ENCODE data around the gene MIB2.
"Not testable (repeated sequence)": the region's sequence is repeated elsewhere in the genome, so short reads cannot be mapped to it uniquely, and the experiment has no call there.

Gene MIB2

GRCh38 chr1:1639368-1639767 is 24.1 kb downstream of the MIB2 start:
- not testable (repeated sequence) for DNase-seq (ENCODE audit: low read depth); H3K4me3 ChIP-seq (ENCODE audit: low read depth, low read length)

DNA sequence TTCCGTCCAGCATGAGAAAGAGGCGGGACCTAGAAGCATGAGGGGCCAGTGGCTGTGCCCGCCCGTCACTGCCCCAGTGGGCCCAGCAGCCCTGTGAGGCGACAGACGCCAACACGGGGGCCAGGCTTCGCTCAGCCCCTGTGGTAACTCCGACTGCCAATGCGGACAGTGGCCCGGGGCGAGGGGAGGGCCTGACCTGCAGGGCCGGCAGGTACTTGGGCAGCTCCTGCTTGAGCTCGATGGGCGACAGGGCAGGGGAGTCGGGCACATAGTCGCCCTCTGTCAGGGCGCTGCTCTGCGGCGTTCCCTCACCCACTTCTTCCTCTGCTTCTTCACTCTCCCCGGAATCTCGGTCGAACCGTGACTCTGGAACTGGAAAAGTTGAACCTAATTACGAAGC is 24.8 kb downstream of the MIB2 start:
- DNase-seq (ENCODE audit: low read depth); H3K4me3 ChIP-seq (ENCODE audit: low read depth, low read length): not testable (repeated sequence)

DNA sequence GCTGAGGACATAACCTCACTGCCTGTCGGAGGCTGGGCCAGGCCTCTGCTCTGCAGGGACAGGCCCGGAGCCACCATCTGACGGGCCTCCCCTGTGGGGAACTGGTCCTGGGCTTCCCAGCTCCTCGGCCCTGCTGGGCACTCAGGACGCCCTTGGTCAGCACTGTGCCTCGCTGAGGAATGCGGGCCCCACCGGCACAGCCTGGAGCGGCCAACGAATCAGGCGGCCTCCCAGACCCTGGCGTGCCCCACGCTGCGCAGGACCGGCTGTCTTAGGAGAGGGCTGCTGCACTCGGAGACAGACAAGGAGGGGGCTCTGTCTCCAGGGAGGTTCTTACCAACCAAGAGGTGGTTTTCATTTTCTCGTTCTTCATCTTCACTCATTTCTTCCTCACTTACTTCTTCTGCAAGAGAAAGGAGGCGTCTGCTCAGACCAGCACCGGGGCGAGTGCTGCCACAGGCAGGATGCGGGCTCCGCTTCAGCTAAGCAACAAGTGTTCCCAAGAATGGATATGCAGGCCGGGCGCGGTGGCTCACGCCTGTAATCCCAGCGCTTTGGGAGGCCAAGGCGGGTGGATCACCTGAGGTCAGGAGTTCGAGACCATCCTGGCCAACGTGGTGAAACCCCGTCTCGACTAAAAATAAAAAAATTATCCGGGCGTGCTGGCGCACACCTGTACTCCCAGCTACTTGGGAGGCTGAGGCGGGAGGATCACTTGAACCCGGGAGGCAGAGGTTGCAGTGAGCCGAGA is 25.6 kb downstream of the MIB2 start:
- H3K4me3 ChIP-seq (ENCODE audit: low read depth, low read length); DNase-seq (ENCODE audit: low read depth): not testable (repeated sequence)

DNA sequence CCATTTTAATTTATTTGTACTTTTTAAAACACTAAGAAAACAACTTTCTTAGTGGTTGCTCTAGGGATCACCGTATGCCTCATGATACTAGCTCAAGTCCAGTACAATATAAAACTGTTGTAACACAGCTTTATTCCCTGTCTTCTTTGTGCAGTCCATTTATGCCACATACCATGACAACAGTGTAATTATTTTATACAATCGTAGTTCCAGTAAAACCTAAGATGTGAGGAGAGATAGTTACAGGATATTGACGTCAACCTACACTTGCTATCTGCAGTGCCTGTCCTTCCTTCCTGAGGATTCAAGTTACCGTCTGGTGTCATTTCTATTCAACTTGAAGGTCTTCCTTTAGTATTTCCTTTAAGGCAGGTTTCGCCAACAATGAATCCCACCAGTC is 31.0 kb downstream of the MIB2 start:
- not testable (repeated sequence) for H3K4me3 ChIP-seq (ENCODE audit: low read depth, low read length); DNase-seq (ENCODE audit: low read depth)

DNA sequence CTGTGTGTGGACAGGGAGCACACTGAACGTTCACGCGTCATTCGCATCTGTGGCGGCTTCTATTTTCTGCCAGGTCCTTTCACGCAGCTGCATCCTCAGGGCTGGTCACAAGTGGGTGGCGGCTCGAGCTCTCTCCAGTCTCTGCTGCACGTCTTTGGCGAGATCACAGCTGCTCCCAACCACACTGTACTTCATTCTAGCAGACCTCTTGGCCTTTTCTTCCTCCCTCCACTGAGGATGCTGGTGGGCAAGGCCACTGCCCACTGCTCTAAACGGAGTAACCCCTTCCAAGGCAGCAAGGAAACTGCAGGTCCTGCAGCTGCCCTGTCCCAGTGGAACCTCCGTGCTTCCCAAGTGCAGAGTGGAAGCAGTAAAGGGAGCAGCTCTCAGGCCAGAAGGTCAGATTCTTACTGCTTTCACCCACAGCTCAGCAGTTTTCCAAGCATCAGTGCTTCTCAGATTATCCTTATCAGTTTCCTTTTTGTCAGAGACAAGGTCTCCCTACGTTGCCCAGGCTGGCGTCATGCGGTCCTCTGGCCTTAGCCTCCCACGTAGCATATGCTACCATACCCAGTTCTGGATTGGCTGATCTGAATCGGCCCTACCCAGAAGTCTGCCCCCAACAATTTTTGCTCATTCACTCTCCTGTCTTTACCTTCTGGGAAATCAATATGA is 32.4 kb downstream of the MIB2 start:
- not testable (repeated sequence) for H3K4me3 ChIP-seq (ENCODE audit: low read depth, low read length); DNase-seq (ENCODE audit: low read depth)

DNA sequence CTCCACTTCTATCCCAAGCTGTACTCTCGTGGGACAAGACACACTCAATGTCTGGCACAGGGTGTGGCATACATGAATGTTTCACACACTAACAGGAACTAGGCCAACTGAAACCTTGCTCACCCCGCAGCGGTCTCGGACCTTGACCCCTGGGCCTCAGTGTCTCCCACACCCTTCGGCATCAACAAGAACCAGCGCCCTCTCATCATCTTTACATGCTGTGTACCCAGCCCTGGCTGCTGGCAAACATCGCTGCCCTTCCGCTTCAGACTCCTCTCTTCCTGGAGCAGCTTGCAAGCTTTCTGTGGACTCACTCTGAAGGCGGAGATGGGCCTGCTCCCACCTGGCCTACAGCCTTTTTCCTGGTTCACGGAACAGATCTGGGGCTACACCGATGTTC is 33.0 kb downstream of the MIB2 start:
- H3K4me3 ChIP-seq (ENCODE audit: low read depth, low read length); DNase-seq (ENCODE audit: low read depth): not testable (repeated sequence)

DNA sequence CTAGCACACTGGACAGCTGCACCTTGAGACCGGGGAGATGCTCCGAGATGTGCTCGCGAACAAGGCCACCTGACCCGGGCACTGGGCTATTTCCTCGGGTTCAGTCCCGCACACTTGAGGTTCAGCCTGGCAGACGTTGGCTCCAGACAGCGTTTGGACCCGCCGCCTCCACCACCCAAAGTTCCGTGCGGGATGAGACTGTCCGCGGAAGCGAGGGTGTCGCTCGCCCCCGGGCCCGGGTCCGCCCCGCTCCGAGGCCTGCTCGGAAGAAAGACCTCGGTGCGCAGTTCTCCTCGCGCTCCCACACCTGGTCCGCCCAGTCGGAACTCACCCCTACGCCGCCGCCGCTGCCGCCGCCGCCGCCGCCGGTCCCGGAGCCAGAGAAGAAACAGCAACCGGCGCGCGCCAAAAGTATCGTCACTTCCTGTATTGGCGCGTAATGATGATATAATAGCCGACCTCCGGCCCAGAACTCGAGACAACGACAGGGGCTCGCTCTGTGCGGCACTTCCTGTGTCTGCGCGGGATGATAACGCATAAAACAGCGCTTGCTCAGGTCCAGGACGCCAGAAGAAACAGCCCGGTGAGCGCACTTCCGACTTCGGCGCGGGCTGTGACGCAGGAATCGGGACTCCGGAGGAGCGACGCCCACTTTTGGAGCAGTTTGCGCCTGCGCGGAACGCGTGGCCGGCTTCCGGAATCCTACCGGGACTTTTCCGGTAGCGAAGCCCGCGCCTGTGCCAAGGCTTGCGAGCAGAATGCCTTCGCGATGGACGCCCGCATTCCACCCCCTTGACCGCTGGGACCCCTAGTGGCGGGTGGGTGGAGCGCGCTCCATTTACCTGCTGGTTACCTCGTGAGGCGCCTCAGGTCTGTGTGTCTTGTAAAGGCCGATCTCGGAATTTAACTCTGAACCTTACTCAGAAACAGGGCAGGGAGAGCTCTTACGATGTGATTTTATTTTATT is 43.6 kb downstream of the MIB2 start, which contains the start of gene CDK11B:
CDK11B (minus strand) TSS at position 422 of the 967 bp plus-strand sequence. CDS start 1,519 bp downstream, outside the sequence.
- peak within 1 kb of the TSS; percentile 61 for H3K4me3 ChIP-seq (ENCODE audit: low read depth, low read length)
- TF ChIP-seq CTCF (IDR thresholded peaks at IDR 0.05; ENCODE audit: insufficient read depth, low read depth, low read length, missing control alignments), result peak; percentile 14
- peak; percentile 99 for DNase-seq (ENCODE audit: low read depth)

DNA sequence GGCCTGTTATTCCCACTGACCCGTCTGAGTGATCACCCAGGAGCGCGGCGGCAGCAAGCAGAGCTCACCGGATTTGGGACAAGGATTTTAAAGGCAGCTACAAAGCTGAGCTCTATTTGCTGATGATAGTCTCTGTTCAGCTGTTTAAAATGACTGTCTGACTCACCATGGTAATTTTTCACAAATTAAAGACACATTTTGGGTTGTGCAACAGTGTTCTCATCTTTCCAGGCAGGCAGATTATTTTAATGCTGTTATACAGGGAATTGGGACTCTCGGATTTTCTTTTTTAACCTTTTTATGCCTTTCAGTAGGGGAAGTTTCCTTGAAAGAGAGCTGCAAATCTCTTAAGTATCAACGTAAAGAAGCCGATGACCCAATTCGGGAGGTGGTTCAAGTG is 47.1 kb downstream of the MIB2 start:
- H3K4me3 ChIP-seq (ENCODE audit: low read depth, low read length); DNase-seq (ENCODE audit: low read depth): not testable (repeated sequence)

DNA sequence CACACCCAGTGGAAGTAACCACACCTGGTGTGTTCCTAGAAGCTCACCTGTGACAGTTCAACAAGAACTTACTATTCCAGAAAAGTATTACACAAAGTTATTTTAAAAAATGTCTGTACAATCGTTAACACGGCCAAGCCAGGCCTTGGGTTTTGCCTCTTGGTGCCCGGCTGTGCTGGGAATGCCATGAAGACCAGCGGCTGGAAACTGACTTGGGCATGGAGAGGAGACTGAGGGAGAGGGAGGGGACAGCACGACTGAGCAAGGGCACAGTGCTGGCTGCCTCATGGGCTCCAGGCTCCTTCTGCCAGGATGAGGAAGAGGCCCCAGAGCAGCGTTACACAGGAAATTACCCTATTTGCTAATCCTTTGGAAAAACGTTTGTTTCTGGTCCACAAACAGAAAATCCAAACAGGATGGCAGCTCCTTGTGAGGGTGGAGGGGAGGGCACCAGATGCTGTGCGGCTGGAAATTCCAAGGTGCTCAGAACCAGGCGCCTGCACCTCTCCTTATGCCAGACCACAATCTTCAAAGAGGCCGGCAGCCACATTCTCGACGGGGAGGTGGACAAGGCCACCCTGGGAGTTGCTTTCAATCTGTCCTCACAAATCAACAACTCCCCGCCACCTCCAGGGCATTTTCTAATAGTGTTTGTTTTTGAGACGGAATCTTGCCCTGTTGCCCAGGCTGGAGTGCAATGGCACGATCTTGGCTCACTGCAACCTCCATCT is 47.7 kb downstream of the MIB2 start:
- not testable (repeated sequence) for DNase-seq (ENCODE audit: low read depth); H3K4me3 ChIP-seq (ENCODE audit: low read depth, low read length)

GRCh38 chr1:1664318-1664717 is 49.0 kb downstream of the MIB2 start:
- not testable (repeated sequence) for H3K4me3 ChIP-seq (ENCODE audit: low read depth, low read length); DNase-seq (ENCODE audit: low read depth)

DNA sequence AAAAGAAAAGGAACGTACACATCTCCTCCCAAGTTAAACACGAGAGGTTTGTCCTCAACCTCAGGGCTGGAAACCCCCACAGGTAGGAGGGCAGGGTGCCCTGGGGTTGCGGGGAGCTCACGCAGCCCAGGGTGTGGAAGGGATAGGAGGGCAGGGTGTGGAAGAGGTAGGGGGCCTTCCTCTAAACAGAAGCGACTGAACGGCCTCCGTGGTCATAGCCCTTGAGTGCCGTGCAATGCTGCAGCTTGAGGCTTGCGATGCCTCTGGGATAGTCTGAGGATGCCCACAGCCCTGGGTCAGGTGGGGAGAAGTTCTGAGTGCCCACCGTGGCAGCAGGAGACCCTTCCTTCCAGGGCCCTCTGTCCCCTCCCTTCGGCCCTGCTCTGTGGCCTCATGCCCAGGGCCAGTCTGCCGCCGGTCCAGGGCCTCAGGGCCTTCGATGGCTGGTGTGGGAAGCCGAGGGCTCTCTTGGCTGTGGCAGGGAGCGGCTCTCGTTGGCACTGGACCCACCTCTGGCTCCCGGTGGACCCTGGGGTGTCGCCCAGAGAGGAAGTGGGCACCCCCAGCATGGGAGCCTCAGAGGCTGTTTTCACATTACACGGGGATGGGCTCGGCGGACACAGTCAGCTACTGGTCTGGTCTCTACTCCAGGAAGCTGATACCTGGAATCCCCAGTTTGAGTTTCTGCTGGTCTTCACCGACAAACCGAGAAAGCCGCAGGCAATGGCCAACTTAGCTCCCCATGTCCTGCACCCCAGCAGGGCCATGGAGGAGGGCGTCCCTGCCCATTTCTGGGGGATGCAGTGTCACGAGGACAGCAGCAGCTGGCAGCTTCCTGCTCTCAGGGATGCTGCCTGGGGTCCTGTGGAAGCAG is 49.9 kb downstream of the MIB2 start:
- H3K4me3 ChIP-seq (ENCODE audit: low read depth, low read length), result no peak overlapping the region
- DNase-seq (ENCODE audit: low read depth), result no peak
- no peak for TF ChIP-seq CTCF (IDR thresholded peaks at IDR 0.05; ENCODE audit: insufficient read depth, low read depth, low read length, missing control alignments)

All from GM12865 (cell line).